GM12878 (cell line): ENCODE data around the gene CORO2B. TPM values are rescaled to one million over a fixed set of nuclear protein-coding genes. Genes with fewer than 3 reads are reported as not detected.

Experiments
- ATAC-seq: fragments of 200-7000 bp; cut with Tn5 transposase; 3 replicates; pipeline ENCODE4 v1.9.1; 2020; ENCODE audit warnings: mild to moderate bottlenecking, moderate library complexity
- BruUV-seq: library from RNA; stranded (reverse); fragments of 400-500 nt; replicated peaks from 2 replicates; lab custom pipeline; 2021; lab: Mats Ljungman, UMichigan
- CTCF ChIA-PET: fragments of 300-600 bp; sonication (Branson Sonifier 250); formaldehyde crosslinking; extraction: SDS; loops from one replicate; lab custom pipeline; 2021; ENCODE audit warnings: inconsistent platforms; lab: Yijun Ruan, JAX
- POLR2A ChIA-PET: fragments of 350-600 bp; formaldehyde crosslinking; extraction: SDS; loops from one replicate; lab custom pipeline; 2021; ENCODE audit warnings: inconsistent platforms; lab: Charles Lee
- RAD21 ChIA-PET: fragments of 300-600 bp; sonication (Branson Sonifier 250); formaldehyde crosslinking; loops from one replicate; lab custom pipeline; 2023; ENCODE audit warnings: antibody characterized with exemption; ENCODE audit not compliant: unreplicated experiment; lab: Charles Lee
- SMC1A ChIA-PET: fragments of 300-600 bp; sonication (Branson Sonifier 250); formaldehyde crosslinking; loops from one replicate; lab custom pipeline; 2023; ENCODE audit not compliant: unreplicated experiment, uncharacterized antibody; lab: Charles Lee
- DNase-seq: peaks from one replicate; pipeline ENCODE4 v3.0.0-alpha.2; 2011; ENCODE audit warnings: low read depth, low spot score
- FAIRE-seq: peaks from 3 replicates; lab custom pipeline; 2011; peaks lifted over from hg19 to GRCh38; lab: Jason Lieb, UNC
- H2AFZ ChIP-seq: 2 replicates; pipeline ENCODE4 v1.6.0; 2011; ENCODE audit warnings: low read depth, low read length, control low read depth; ENCODE audit not compliant: control insufficient read depth
- H3K27ac ChIP-seq: 2 replicates; pipeline ENCODE4 v1.5.1; 2011; ENCODE audit warnings: control low read depth; ENCODE audit not compliant: control insufficient read depth, insufficient read depth
- H3K27me3 ChIP-seq, 2 experiments: replicated peaks in 1 of 2; 2 replicates each; pipeline versions ENCODE4 v1.6.0 to v1.6.1; 2011; ENCODE audit warnings: low read length in 1 of 2; ENCODE audit not compliant: control insufficient read depth in 2 of 2, insufficient read depth in 2 of 2
- H3K36me3 ChIP-seq, 2 experiments: 2 replicates each; pipeline ENCODE4 v1.5.1; 2011; ENCODE audit warnings: low read length in 1 of 2; ENCODE audit not compliant: control insufficient read depth in 2 of 2, insufficient read depth in 2 of 2
- H3K4me1 ChIP-seq: 2 replicates; pipeline ENCODE4 v1.6.1; 2011; ENCODE audit warnings: mild to moderate bottlenecking, low read length, moderate library complexity, mixed read lengths; ENCODE audit not compliant: control insufficient read depth, insufficient read depth
- H3K4me2 ChIP-seq: 2 replicates; pipeline ENCODE4 v1.6.0; 2011; ENCODE audit warnings: control low read depth; ENCODE audit not compliant: control insufficient read depth, insufficient read depth
- H3K4me3 ChIP-seq: fragments of 200-600 bp; sonication (generic); 2 replicates; pipeline ENCODE4 v1.5.1; 2016
- H3K79me2 ChIP-seq: 2 replicates; pipeline ENCODE4 v1.6.0; 2011; ENCODE audit warnings: low read length; ENCODE audit not compliant: control insufficient read depth, insufficient read depth
- H3K9ac ChIP-seq: 2 replicates; pipeline ENCODE4 v1.8.0; 2011; ENCODE audit warnings: low read length, control low read depth, mixed read lengths; ENCODE audit not compliant: control insufficient read depth, insufficient read depth
- H3K9me3 ChIP-seq: replicated peaks from 3 replicates; pipeline ENCODE4 v1.5.1; 2011; ENCODE audit warnings: mild to moderate bottlenecking, low read length; ENCODE audit not compliant: control insufficient read depth, insufficient read depth
- H4K20me1 ChIP-seq: 2 replicates; pipeline ENCODE4 v1.6.0; 2011; ENCODE audit not compliant: control insufficient read depth, insufficient read depth
- ATF2 ChIP-seq: IDR thresholded peaks from 2 replicates; pipeline ENCODE4 v1.6.1; 2012; ENCODE audit warnings: low read length, inconsistent platforms
- FOXM1 ChIP-seq: IDR thresholded peaks from 2 replicates; pipeline ENCODE4 v1.6.1; 2012; ENCODE audit warnings: low read depth, mild to moderate bottlenecking, inconsistent platforms, low read length, moderate library complexity
- JUNB ChIP-seq: IDR thresholded peaks from 2 replicates; pipeline ENCODE4 v1.6.1; 2016; ENCODE audit warnings: antibody characterized with exemption, mild to moderate bottlenecking
- MTA2 ChIP-seq: fragments of 450-650 bp; IDR thresholded peaks from 2 replicates; pipeline ENCODE4 v1.6.1; 2016; ENCODE audit warnings: low read depth, mild to moderate bottlenecking, moderate library complexity
- RELA ChIP-seq: fragments of 450-650 bp; IDR thresholded peaks from 2 replicates; pipeline ENCODE4 v1.8.0; 2014; ENCODE audit warnings: borderline replicate concordance; ENCODE audit not compliant: partially characterized antibody
- SUPT20H ChIP-seq: IDR thresholded peaks from 2 replicates; pipeline ENCODE4 v1.6.1; 2011; ENCODE audit warnings: low read depth, mild to moderate bottlenecking, low read length, moderate library complexity, borderline replicate concordance; ENCODE audit not compliant: control insufficient read depth
- TCF3 ChIP-seq: IDR thresholded peaks from 2 replicates; pipeline ENCODE4 v1.6.1; 2012; ENCODE audit warnings: low read depth, mild to moderate bottlenecking, low read length, borderline replicate concordance; ENCODE audit not compliant: insufficient read depth
- USF2 ChIP-seq: IDR thresholded peaks from 2 replicates; pipeline ENCODE4 v1.6.1; 2011; ENCODE audit warnings: low read depth, low read length, improper control_type of control experiment, borderline replicate concordance
- YY1 ChIP-seq: IDR thresholded peaks from 2 replicates; pipeline ENCODE4 v1.6.1; 2011; ENCODE audit warnings: low read depth, mild to moderate bottlenecking, low read length
- ZBTB40 ChIP-seq: fragments of 450-650 bp; IDR thresholded peaks from 2 replicates; pipeline ENCODE4 v1.6.1; 2016; ENCODE audit warnings: mild to moderate bottlenecking, moderate library complexity, borderline replicate concordance
- ZZZ3 ChIP-seq: IDR thresholded peaks from 2 replicates; pipeline ENCODE4 v1.6.1; 2011; ENCODE audit warnings: low read depth; ENCODE audit not compliant: control insufficient read depth, insufficient read length
- WGBS: methylation state at CpG from one replicate; pipeline ENCODE4 v1.1.6; 2016; ENCODE audit warnings: low lambda C conversion rate; ENCODE audit not compliant: insufficient replicate concordance, insufficient coverage; ENCODE audit errors: missing lambda C conversion rate; 5-methylcytosine and 5-hydroxymethylcytosine counted together
- in situ Hi-C: fragments of 300-500 bp; cut with MboI; formaldehyde crosslinking; loops from 9 replicates; pipeline ENCODE4 v1.14.3; 2018; ENCODE audit warnings: mixed read lengths
- intact Hi-C: fragments of 100-400 bp; cut with micrococcal nuclease; formaldehyde crosslinking; loops from one replicate; pipeline ENCODE4 v1.14.2; 2022; ENCODE audit not compliant: unreplicated experiment
- polyA plus RNA-seq, 11 experiments: library from polyadenylated mRNA; depleted of rRNA in 4 of 11; unstranded in 6 of 11; stranded (reverse) in 5 of 11; fragments of >200 nt; fragmentation: Nextera tagmentation in 4 of 11; fragmentation: Illumina TruSeq in 1 of 11; extraction: Ambion mirVana in 4 of 11; extraction: Trizol in 1 of 11; gene quantifications; 1 replicate in 1 of 11; 2 replicates in 10 of 11; pipeline versions ENCODE4 v1.2.1 to v1.2.3, GENCODE V29; 2011 to 2016; ENCODE audit warnings: inconsistent platforms in 2 of 11, missing spikeins in 2 of 11, low read depth in 1 of 11
- total RNA-seq, 4 experiments: library from RNA; depleted of rRNA in 3 of 4; stranded (reverse); fragments of >200 nt in 3 of 4; fragmentation: Illumina TruSeq in 1 of 4; extraction: Trizol in 1 of 4; gene quantifications; 2 replicates each; pipeline versions ENCODE4 v1.2.1 to v1.2.3, GENCODE V29; 2013 to 2021

The CORO2B gene
- total and polyA plus RNA-seq, 10 of the 15 experiments (the other 5 are each of a cell fraction or from before 2014, with no cell fraction given): 0.05 to 0.73 (median 0.13) TPM; not detected in 4

- H3K9ac ChIP-seq: no peak overlapping the region
- no peaks in the 10 kb centered on the region for H3K9me3 ChIP-seq
- DNase-seq: no peak
- no peak overlapping the region for H3K27ac ChIP-seq
- no peaks in the 10 kb centered on the region for H3K36me3 ChIP-seq
- H3K4me3 ChIP-seq: no peak overlapping the region
- ChIA-PET POLR2A (no interaction called here), SMC1A (no interaction called here), RAD21 (no interaction called here), CTCF (no interaction called here)
- in situ Hi-C loops (no loop called here), intact Hi-C loops (no loop called here)
- TF ChIP-seq ZZZ3: no peak
- no peak for TF ChIP-seq SUPT20H
- TF ChIP-seq ZBTB40: no peak
- no peak for TF ChIP-seq JUNB
- TF ChIP-seq FOXM1: no peak
- no peak for TF ChIP-seq TCF3
- TF ChIP-seq MTA2: no peak
- TF ChIP-seq RELA: no peak
- TF ChIP-seq ATF2: no peak
- TF ChIP-seq YY1: no peak
- TF ChIP-seq USF2: no peak
- H3K4me1 ChIP-seq: no peaks in the 10 kb centered on the region
- H2AFZ ChIP-seq: no peak overlapping the region
- H3K27me3 ChIP-seq: peaks cover 3 to 4% of the 10 kb centered on the region in 2 experiments; a peak in 2 of 4 replicates
- no TSS peak for BruUV-seq
- H3K4me2 ChIP-seq: no peak overlapping the region
- FAIRE-seq: no peak
- no peak for ATAC-seq
- H3K79me2 ChIP-seq: no peaks in the 10 kb centered on the region
- H4K20me1 ChIP-seq: no peaks in the 10 kb centered on the region
- 8% methylated on average over 9 of the region's 9 CpGs for WGBS
Measured at GRCh38 chr15:68713874-68714273, 135.1 kb downstream of the CORO2B start.
